Measurements from ENCODE around the gene PIGN.

PIGN gene

DNA sequence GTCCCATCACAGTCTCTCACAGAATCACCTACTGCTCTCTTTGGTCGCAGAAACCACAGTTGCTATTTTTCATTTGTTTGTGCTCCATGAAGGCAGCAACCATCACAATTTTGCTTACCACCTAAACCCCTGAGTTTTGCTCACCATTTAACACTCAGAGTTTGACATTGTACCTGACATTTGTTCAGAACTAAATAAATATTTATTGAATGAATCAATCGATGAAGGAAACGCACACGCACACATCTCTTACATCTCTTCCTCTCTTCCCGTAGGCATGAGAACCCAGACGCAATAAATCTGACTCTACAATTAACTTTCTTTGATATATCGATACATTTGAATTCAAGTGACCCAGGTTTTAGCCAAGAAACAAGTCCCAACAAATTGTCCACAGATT is 188.5 kb downstream of the PIGN start:
- no peak for DNase-seq

DNA sequence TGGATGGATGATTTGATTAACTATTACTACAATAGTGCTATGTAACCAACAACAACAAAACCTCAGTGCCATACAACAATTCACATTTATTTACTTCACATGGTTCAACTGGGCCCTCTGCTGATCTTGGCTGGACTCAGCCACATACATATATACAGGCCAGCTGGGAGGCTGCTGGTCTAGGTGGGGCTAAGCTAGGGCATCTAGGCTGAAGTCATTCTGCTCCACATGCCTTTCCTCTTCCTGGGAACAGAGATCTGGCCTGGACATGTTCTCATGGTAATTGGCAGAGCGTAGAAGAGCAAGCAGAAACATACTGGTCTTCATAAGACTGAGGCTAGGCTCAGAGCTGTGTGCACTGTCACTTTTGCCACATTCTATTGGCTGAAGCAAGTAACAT is 191.2 kb downstream of the PIGN start:
- no peak for DNase-seq

DNA sequence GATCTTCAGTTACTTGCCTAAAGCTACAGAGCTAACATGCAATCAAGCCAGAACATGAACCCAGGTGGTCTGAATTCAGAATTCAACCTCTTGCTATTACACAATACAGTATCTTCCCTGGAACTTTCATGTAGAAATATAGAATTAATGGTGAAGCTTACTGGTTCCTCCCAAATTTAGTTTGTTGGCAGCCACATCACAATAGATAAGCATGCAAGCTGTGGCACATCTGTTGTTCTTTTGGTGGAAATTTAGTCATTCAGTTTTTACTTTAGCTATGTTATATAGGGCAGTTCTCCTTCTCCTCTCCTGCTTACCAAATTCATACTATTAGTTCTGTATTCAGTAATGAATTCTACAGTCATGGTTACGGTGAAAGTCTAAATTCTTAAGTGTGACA is 193.0 kb downstream of the PIGN start:
- DNase-seq: peak; percentile 20

DNA sequence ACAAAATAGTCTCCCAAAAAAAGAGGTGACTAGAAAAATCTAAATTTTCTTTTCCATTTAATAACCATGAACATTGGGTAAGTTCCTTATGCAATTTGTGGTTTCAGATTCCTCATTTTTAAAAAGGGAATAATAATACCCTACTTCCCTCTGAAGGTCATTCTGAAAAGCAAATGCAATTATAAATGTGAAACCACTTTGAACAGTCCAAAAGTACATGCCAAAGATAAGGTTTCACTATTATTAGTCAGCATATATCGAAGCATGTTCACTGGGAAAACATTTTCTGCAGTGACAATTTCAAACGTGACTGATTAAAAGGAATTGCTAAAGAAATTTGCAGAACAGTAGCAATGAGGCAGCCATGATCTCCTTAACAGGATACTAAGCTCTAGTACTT is 193.9 kb downstream of the PIGN start:
- DNase-seq: peak; percentile 20

DNA sequence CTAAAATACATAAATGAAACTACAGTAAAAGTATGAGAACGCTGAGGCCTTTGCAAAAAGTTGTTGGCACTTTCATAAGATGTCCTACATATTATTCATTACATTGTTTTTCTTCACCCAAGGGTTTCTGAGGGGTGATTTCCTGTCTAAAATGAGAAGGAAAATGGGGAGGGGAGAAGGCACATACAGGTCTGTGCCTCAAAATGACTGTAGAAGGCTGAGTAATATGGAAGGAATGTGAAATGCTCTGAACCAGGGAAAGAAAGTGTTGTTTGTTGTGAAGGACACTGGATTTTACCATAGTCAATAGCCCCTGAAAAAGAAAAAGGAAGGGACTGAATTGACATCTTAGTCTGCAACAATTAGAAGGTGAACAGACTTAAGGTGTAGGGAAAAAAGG is 194.6 kb downstream of the PIGN start:
- DNase-seq: no peak

DNA sequence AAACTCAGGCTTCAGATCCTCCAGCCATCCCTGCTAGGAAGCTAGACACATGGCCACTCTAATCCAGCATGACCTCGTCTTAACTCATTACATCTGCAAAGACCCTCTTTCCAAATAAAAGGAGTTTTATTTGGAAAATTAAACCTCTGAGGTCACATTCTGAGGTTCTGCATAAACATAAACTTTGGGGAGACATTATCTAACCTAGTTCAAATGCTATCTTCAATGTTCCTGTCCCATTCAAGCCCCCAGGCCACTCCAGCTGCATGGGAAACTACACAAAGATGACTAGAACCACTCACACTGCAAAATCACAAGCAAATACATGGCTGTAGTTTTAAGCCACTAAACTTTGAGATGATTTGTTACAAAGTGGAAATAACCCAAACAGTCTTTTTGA is 195.0 kb downstream of the PIGN start:
- no peak for DNase-seq

DNA sequence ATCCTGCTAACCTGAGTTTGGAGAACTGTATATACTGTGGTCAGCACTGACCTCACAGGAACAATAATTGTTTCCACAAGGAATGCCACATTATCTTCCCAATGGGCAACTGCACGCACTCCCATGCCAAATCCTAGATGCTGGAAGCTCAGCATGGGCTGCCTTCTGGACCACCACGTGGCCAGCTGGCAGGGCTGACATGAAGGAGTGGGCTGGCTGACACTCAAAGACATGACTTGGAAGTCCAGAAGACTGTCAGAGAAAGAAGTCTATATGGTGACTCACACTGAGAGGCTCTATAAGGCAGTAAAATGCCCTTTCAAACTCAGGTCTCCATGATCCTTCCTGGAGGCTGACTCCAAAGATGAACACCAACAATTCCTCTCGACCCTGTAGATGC is 195.7 kb downstream of the PIGN start:
- DNase-seq: no peak
